GM18951 (cell line): ENCODE data around the gene ISCA1.
"Not testable (repeated sequence)": the region's sequence is repeated elsewhere in the genome, so short reads cannot be mapped to it uniquely, and the experiment has no call there.

Source experiments
- POLR2A ChIP-seq: IDR thresholded peaks from 4 replicates; pipeline ENCODE4 v1.6.1; 2011; ENCODE audit warnings: mild to moderate bottlenecking; ENCODE audit not compliant: insufficient read length, insufficient read depth; ENCODE audit errors: extremely low read depth
- in situ Hi-C: fragments of 300-500 bp; cut with MboI; formaldehyde crosslinking; loops from one replicate; pipeline ENCODE4 v1.12.0; 2022; ENCODE audit warnings: low sequenced_read_pairs, mixed read lengths, inconsistent platforms; ENCODE audit not compliant: unreplicated experiment

The ISCA1 gene

GRCh38 chr9:86301686-86302085 lies 19.3 kb upstream of the ISCA1 start:
- no peak for TF ChIP-seq POLR2A
- in situ Hi-C loops, result no loop called here

GRCh38 chr9:86300701-86301100 lies 18.4 kb upstream of the ISCA1 start:
- TF ChIP-seq POLR2A, result no peak
- in situ Hi-C loops, result no loop called here

DNA sequence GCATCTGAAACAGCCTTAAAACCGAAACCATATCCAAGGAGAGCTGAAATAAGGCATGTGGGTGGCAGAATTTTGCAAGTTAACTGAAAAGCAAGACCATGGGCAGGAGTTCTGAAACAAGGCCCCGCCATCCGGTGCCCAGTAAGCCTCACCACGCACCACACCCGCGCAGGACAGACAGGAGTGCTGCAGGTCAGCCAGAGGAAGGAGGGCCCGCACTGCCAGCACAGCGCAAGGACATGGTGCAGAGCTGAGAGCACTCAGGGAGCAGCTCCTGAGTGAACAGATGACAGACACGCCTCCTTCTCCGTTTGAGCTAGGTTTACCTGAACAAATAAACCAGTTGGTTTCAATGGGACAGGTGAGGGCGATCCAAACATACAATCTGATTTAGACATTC lies 16.5 kb upstream of the ISCA1 start:
- in situ Hi-C loops, result no loop called here
- TF ChIP-seq POLR2A, result no peak

DNA sequence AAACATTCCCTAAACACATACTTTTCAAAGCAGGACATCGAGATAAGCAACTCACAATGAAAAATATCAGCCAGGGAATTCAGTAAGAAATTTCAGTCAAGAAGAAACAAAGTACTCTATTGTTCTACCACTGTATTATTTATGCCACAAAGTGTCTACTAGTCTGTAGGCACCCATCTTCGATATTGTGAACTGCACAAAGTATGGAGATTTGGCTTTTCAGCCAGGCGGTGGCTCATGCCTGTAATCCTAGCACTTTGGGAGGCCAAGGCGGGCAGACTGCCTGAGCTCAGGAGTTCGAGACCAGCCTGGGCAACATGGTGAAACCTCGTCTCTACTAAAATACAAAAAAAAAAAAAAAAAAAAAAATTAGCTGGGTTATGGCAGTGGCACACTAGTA lies 8.0 kb upstream of the ISCA1 start:
- in situ Hi-C loops, result not testable (repeated sequence)

DNA sequence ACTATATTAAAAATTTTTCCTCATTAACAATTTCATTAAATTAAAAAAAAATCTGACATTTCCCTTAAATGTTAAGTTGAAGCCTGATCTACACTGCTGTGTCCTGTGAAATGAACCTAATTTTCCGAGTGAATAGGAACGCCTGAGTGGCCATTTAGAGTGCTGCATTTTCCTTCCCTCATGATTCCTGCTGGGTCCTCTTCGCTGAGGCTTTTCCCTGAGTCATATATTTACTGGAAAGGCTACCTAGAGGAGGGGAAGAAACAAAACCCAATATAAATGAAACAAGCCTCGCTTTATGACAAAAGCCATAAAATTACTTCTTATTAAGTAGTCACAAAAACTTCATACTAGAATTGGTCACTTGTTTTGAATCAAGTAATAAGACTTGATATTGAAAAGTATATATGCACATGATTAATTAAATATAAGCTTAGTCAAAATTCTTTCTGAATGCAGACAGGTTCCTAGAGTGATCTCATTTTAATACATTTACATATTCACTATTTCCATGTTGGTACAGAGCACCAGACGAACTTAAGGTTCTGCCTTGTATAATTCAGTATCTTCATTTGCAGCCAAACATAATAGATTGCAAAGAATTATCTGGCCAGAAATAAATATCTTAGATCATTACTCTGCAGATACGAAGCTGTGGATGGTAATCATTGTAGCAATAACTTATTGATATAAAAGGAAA lies 6.3 kb upstream of the ISCA1 start:
- TF ChIP-seq POLR2A, result no peak

DNA sequence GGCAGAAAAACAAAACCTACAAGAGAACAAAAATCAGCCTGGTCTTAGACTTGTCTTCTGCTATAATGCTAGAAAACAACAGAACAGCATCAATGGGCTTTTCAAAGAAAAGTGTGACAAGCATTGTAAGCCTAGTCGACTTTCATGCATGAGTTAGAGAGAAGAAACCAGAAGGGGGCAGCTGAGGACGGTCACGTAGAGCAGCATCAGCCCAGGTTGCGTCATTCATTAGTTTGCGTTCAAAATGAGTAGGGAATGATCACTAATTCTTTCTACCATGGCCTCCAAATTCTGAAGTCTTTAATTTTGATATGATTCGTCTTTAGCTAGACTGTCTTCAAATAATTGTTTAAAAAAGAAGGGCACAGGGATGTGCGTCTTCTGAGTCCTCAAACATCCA lies 4.7 kb upstream of the ISCA1 start:
- in situ Hi-C loops, result no loop called here
- TF ChIP-seq POLR2A, result no peak

More for the DNA sequence above, 6.3 kb upstream of the ISCA1 start:
- in situ Hi-C loops, result no loop called here

DNA sequence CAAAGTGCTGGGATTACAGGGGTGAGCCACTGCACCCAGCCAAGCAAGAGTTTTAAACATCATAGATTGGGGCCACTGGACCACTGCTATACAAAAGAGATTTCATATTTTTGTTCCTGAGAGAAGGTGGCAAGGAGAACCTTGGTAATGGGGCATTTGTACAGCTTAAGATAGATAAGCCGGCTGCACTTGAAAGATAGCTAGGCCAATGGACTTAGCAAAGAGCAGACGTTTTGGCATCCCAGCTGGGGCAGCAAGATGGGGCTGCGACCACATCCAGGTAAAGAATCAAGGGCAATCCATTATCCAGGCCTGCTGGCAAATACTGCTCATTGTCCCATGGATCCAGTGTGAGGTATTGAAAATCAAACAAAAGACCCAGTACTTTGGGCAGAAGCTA lies 3.9 kb upstream of the ISCA1 start:
- in situ Hi-C loops, result no loop called here
- no peak for TF ChIP-seq POLR2A

DNA sequence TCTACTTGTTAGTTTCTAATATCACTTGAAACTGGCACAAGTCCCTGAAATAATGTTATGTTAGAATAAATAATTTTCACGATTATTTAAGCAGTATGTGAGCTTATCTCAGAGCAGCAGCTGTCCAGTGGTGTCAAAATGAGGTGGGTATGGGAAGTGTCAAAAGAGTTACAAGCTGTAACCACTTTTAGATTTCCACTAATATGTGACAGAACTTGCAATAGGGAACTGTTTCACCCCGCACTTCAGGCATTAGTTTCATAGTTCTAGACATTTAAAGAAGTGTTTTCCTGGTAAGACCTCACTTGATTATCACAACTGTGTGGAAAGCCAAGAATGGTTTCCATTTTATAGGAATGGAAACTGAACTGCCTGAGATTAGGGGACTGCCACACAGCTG lies 2.9 kb upstream of the ISCA1 start:
- TF ChIP-seq POLR2A, result no peak
- in situ Hi-C loops, result no loop called here

- TF ChIP-seq POLR2A, result no peak
- in situ Hi-C loops, result no loop called here
Measured at GRCh38 chr9:86282979-86283535, 719 bp upstream of the ISCA1 start.

DNA sequence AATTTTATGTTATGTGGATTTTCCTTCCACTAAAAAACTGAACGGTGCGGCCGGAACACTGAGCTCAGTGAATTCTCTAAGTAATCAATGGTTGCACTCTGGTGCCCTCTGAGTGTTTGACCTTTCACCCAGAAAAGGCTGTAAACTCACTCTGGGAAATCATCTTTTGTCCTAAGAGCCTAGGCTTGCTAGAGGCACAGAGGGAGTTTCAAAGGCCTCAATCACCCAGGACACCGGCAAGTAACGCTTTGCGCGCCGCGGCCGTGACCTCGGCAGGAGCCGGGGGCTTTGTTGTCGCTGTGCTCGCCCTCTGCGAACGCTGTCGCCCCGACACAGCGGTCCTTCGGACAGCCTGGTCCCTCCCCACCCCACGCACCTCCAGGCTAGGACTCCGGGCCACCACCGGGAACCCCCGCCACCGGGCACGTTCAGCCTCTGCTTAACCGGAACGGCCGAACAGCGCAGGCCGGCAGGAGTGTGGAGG lies 703 bp downstream of the ISCA1 start:
- no peak for TF ChIP-seq POLR2A
- in situ Hi-C loops, result no loop called here

- in situ Hi-C loops, result no loop called here
- no peak for TF ChIP-seq POLR2A
Measured at GRCh38 chr9:86280580-86280979, 1.8 kb downstream of the ISCA1 start.

GRCh38 chr9:86279839-86280238 lies 2.5 kb downstream of the ISCA1 start:
- TF ChIP-seq POLR2A, result no peak
- in situ Hi-C loops, result no loop called here

DNA sequence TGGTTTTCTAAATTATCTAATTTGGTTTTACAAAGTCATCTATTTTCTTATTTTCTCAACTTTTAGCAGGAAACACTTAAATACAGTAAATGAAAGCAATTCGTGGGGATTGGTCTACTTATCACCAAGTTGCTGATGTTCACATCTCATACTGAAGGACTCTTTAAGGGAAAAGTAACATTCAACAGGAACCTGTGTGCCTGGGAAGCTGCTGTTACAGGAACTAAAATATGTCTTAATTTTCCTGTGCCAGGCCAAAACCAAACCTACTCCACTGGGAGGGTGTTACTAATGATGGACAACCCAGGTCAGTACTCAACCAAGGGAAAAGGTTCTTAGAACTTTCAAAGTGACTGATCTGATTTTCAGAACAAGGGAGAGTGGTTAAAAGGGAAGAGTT lies 5.3 kb downstream of the ISCA1 start:
- in situ Hi-C loops, result no loop called here
- TF ChIP-seq POLR2A, result no peak

DNA sequence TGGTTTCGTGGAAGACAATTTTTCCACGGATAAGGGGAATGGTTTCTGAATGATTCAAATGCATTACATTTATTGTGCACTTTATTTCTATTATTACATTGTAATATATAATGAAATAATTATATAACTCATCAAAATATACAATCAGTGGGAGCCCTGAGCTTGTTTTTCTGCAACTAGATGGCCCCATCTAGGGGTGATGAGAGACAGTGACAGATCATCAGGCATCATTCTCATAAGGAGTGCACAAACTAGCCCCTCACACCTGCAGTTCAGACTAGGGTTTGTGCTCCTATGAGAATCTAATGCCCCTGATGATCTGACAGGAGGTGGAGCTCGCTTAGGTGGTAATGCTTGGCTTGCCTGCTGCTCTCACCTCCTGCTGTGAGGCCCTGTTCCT lies 6.4 kb downstream of the ISCA1 start:
- TF ChIP-seq POLR2A, result no peak
- in situ Hi-C loops, result no loop called here
